Skeletal muscle satellite cell (primary cell): ENCODE results near the gene TSPYL2.

ENCODE experiments used
- H3K27me3 ChIP-seq: 2 replicates; pipeline ENCODE4 v1.7.0; 2013; ENCODE audit warnings: low read length; ENCODE audit not compliant: control insufficient read depth, insufficient read depth
- H3K36me3 ChIP-seq: 2 replicates; pipeline ENCODE4 v1.7.0; 2013; ENCODE audit warnings: mild to moderate bottlenecking, control low read depth, low read length; ENCODE audit not compliant: insufficient read depth
- H3K4me1 ChIP-seq: 2 replicates; pipeline ENCODE4 v1.7.0; 2013; ENCODE audit warnings: low read length; ENCODE audit not compliant: control insufficient read depth, insufficient read depth
- H3K4me2 ChIP-seq: 2 replicates; pipeline ENCODE4 v1.7.0; 2013; ENCODE audit warnings: mild to moderate bottlenecking, low read length
- H3K4me3 ChIP-seq: 2 replicates; pipeline ENCODE4 v1.7.0; 2013; ENCODE audit warnings: low read length
- H3K9ac ChIP-seq: 2 replicates; pipeline ENCODE4 v1.7.0; 2013; ENCODE audit warnings: mild to moderate bottlenecking, low read depth, low read length, moderate library complexity
- H3K9me3 ChIP-seq: replicated peaks from 2 replicates; pipeline ENCODE4 v1.7.0; 2013; ENCODE audit warnings: mild to moderate bottlenecking, control low read depth, low read length

Gene TSPYL2

GRCh38 chrX:53093748-53094581, 11.8 kb downstream of the TSPYL2 start, which contains the start of gene KANTR:
KANTR (plus strand) TSS chrX:53094142; CDS start chrX:53124273, 30,131 bp downstream.
- H3K36me3 ChIP-seq: no peaks in the 10 kb centered on the region
- peak within 1 kb of the TSS; percentile 68 for H3K9ac ChIP-seq
- no peaks in the 10 kb centered on the region for H3K9me3 ChIP-seq
- peak within 1 kb of the TSS; percentile 84 for H3K4me2 ChIP-seq
- H3K27me3 ChIP-seq: no peaks in the 10 kb centered on the region
- H3K4me3 ChIP-seq: peak within 1 kb of the TSS; percentile 77
- H3K4me1 ChIP-seq: peaks cover 4% of the 10 kb centered on the region

GRCh38 chrX:53094582-53094905, 12.4 kb downstream of the TSPYL2 start:
- Histone ChIP-seq H3K36me3 (no peaks in the 10 kb centered on the region), H3K4me1 (peaks cover 4% of the 10 kb centered on the region), H3K4me2 (peak overlapping the region; percentile 77), H3K9ac (peak overlapping the region; percentile 68), H3K4me3 (peak overlapping the region; percentile 77), H3K9me3 (no peaks in the 10 kb centered on the region), H3K27me3 (no peaks in the 10 kb centered on the region)

- Histone ChIP-seq H3K9ac (no peak overlapping the region), H3K27me3 (no peaks in the 10 kb centered on the region), H3K9me3 (no peaks in the 10 kb centered on the region), H3K4me2 (no peak overlapping the region), H3K36me3 (no peaks in the 10 kb centered on the region), H3K4me1 (peaks cover 4% of the 10 kb centered on the region), H3K4me3 (no peak overlapping the region)
These were observed 13.6 kb downstream of the TSPYL2 start for GRCh38 chrX:53095796-53096195.

DNA sequence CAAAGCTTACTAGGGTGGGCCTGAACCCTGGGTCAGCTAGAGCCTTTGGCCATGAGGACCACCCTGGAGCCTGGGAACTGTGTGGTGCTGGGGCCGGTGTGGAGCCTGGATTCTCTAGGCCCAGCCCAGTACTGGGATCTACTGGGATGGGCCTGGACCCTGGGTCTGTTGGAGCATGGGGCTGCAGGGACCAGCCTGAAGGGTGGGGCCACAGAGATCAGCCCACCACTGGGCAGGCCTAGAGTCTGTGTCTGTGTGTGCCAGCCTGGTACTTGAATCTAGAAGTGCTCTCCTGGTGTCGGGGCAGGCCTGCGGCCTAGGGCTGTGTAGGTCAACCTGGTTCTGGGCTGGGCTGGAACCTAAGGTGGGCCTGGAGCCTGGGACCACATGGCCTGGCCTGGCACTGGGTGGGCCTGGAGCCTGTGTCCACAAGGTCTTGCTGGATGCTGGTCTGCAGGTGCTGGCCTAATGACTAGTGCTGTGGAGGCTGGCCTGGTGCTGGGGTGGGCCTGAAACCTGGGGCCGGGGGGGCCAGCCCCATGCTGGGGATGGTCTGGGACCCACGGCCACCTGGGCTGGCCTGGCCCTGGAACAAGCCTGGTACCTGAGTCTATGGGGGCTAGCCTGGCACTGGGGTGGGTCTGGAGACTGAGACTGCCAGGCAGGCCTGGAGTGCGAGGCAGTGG, 32.8 kb downstream of the TSPYL2 start:
- no peaks in the 10 kb centered on the region for H3K27me3 ChIP-seq
- H3K4me1 ChIP-seq: no peaks in the 10 kb centered on the region
- no peak overlapping the region for H3K4me3 ChIP-seq
- no peaks in the 10 kb centered on the region for H3K36me3 ChIP-seq
- H3K4me2 ChIP-seq: no peak overlapping the region
- H3K9ac ChIP-seq: no peak overlapping the region
- no peaks in the 10 kb centered on the region for H3K9me3 ChIP-seq

DNA sequence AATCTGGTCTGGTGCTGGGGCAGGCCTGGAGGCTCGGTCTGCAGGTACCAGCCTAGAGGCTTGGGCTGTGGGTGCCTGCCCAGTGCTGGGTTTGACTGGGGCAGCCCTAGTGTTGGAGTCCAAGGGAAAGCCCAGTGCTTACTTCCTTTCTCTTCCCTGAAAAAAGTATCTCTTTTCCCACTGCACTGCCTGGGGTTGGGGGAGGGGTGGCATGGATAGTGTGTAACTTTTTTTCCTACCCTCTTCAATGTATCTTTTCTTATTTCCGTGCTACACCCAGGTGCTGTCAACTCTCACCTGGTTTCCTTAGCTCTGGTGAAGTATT, 33.3 kb downstream of the TSPYL2 start:
- H3K27me3 ChIP-seq: no peaks in the 10 kb centered on the region
- no peak overlapping the region for H3K4me2 ChIP-seq
- H3K4me3 ChIP-seq: no peak overlapping the region
- H3K4me1 ChIP-seq: no peaks in the 10 kb centered on the region
- H3K9ac ChIP-seq: no peak overlapping the region
- H3K36me3 ChIP-seq: no peaks in the 10 kb centered on the region
- H3K9me3 ChIP-seq: no peaks in the 10 kb centered on the region

- peak overlapping the region; percentile 41 for H3K4me2 ChIP-seq
These were observed 33.9 kb downstream of the TSPYL2 start for GRCh38 chrX:53116101-53116500.

GRCh38 chrX:53122013-53122412, 39.8 kb downstream of the TSPYL2 start:
- Histone ChIP-seq H3K27me3 (peaks cover 4% of the 10 kb centered on the region), H3K4me2 (no peak overlapping the region), H3K4me1 (peaks cover 11% of the 10 kb centered on the region), H3K36me3 (no peaks in the 10 kb centered on the region), H3K9me3 (peaks cover 4% of the 10 kb centered on the region), H3K4me3 (no peak overlapping the region), H3K9ac (no peak overlapping the region)

More at GRCh38 chrX:53116101-53116500, 33.9 kb downstream of the TSPYL2 start:
- Histone ChIP-seq H3K36me3 (no peaks in the 10 kb centered on the region), H3K9me3 (no peaks in the 10 kb centered on the region), H3K4me1 (no peaks in the 10 kb centered on the region), H3K4me3 (no peak overlapping the region), H3K9ac (peak overlapping the region; percentile 17), H3K27me3 (no peaks in the 10 kb centered on the region)

- Histone ChIP-seq H3K4me2 (no peak overlapping the region), H3K9me3 (peaks cover 4% of the 10 kb centered on the region), H3K36me3 (no peaks in the 10 kb centered on the region), H3K27me3 (peaks cover 7% of the 10 kb centered on the region), H3K4me3 (no peak overlapping the region), H3K9ac (no peak overlapping the region), H3K4me1 (peaks cover 24% of the 10 kb centered on the region)
These were observed 43.3 kb downstream of the TSPYL2 start for GRCh38 chrX:53125506-53125905.

GRCh38 chrX:53126377-53126776, 44.2 kb downstream of the TSPYL2 start:
- Histone ChIP-seq H3K4me2 (no peak overlapping the region), H3K9me3 (peaks cover 4% of the 10 kb centered on the region), H3K4me3 (no peak overlapping the region), H3K4me1 (peaks cover 24% of the 10 kb centered on the region), H3K36me3 (no peaks in the 10 kb centered on the region), H3K27me3 (peaks cover 12% of the 10 kb centered on the region), H3K9ac (no peak overlapping the region)

DNA sequence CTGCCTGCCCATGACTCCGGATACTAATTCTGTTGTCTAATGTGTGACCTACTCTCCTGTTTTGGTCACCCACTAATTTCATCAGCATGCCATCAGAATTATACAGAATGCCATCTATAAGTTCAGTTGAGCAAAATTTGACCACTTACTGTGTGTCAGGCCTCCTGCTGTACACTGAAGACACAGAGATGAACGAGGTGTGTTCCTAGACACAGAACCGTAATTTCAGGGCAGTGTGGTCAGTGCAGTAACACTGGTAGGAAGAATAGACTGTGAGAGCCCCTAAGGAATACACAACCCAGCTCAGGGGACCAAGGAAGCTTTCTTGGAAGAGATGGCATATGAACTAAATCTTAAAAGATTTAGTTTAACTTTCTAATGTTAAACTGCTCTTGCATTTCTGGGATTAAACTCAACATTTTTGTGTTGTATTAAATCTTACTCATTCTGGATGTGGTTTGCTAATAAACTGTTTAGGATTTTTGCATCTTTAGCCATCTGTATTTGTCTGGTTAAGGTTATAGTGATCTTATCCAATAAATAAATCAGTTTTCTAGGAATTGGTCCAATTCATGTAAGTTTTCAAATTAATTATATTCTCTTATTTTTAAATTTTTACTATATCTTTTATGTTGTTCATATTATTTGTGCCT, 46.1 kb downstream of the TSPYL2 start:
- Histone ChIP-seq H3K27me3 (peaks cover 12% of the 10 kb centered on the region), H3K36me3 (no peaks in the 10 kb centered on the region), H3K4me1 (peaks cover 18% of the 10 kb centered on the region), H3K9me3 (peaks cover 4% of the 10 kb centered on the region), H3K9ac (peak overlapping the region; percentile 11), H3K4me2 (peak overlapping the region; percentile 17), H3K4me3 (no peak overlapping the region)

DNA sequence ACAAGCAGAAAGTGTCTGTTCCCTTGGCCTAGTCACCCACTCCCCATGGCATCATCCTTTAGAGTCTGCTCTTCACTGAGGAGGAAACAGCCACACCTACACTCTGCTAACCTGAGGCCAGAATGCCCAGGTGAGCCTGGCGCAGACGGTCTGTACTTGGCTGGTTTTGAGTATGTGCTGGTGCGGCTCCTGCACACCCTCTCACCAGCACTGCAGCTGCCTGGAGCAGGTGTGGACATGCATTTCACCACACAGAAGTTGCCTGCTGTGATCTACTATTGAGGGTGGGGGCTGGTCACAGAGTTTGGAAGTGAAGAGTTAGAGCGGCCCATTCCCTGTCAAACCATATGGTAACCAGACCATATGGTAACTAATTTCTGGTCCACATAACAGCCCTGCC, 51.2 kb downstream of the TSPYL2 start:
- Histone ChIP-seq H3K27me3 (peaks cover 5% of the 10 kb centered on the region), H3K4me2 (no peak overlapping the region), H3K36me3 (no peaks in the 10 kb centered on the region), H3K4me3 (no peak overlapping the region), H3K9ac (no peak overlapping the region), H3K9me3 (no peaks in the 10 kb centered on the region), H3K4me1 (no peaks in the 10 kb centered on the region)
